Activated T-helper 1 cell treated with anti-CD3 and anti-CD28 coated beads, Interleukin-2, amount 50 U/mL, for 16 hours (primary cell): ENCODE results near the gene CYP2U1.

Experiments used
- DNase-seq, 2 donors: peaks; one replicate each; pipeline ENCODE4 v3.0.0-alpha.2; 2020; ENCODE audit warnings: low read depth in 1 of 2, low spot score in 1 of 2

The CYP2U1 gene

DNA sequence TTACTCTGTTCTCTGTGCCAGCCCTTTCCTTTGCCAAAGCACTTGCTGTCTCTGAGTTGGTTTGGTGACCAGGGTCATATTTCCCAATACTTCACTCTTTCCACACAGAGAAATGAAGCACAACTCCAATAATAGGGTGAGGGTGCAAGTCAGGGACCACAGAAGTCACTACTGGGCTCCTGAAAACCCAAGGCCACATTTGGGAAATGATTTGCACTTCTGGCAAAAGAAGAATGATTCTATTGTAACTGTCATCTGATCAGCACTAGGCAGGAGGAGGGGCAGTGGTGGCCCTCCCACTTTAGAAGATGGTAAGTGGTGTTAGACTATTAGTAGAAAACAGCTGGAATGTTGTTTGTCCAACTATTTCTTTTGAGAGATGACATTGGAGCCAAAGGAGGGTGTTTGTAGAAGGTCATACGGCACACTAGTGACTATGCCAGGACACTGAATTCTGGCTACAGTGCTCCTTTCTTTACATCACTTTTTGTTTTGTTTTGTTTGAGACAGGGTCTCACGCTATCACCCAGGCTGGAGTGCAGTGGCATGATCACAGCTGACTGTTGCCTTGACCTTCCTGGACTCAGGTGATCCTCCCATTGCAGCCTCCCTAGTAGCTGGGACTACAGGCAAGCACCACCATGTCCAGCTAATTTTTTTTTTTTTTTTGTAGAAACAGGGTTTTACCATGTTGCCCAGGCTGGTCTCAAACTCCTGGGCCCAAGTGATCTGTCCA, 47.5 kb downstream of the CYP2U1 start:
- DNase-seq, result no peak

GRCh38 chr4:107987916-107988762, 56.8 kb downstream of the CYP2U1 start:
- no peak for DNase-seq

DNA sequence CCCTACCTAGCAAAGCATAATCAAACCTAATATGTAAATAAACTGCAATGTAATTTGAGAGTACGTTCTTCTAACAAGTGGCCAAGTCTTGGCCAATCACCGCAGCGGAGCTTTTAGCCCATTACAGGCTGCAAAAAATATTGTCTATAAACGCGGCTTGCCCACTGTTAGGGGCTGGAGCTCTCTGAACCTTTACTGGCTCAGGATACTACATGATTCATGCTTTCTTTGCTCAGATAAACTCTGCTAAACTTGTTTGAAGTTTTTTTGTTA, 57.4 kb downstream of the CYP2U1 start:
- no peak for DNase-seq

DNA sequence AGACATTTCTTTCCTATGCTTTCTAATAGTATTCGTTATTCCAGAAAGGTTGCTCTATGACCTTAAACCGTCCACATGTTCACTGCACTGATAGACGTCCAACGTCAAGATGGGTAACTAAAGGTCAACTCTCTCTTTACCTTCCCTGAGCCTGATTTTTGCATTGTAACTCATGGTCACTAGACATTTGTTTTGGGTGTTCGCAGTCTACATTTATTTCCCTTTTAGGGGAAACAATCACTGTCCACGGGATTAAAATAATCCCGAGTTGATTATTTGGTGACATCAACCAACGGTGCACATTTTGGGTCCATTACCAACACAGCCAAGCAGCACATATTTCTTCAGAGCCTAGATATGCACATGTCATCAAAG, 57.8 kb downstream of the CYP2U1 start:
- no peak for DNase-seq

DNA sequence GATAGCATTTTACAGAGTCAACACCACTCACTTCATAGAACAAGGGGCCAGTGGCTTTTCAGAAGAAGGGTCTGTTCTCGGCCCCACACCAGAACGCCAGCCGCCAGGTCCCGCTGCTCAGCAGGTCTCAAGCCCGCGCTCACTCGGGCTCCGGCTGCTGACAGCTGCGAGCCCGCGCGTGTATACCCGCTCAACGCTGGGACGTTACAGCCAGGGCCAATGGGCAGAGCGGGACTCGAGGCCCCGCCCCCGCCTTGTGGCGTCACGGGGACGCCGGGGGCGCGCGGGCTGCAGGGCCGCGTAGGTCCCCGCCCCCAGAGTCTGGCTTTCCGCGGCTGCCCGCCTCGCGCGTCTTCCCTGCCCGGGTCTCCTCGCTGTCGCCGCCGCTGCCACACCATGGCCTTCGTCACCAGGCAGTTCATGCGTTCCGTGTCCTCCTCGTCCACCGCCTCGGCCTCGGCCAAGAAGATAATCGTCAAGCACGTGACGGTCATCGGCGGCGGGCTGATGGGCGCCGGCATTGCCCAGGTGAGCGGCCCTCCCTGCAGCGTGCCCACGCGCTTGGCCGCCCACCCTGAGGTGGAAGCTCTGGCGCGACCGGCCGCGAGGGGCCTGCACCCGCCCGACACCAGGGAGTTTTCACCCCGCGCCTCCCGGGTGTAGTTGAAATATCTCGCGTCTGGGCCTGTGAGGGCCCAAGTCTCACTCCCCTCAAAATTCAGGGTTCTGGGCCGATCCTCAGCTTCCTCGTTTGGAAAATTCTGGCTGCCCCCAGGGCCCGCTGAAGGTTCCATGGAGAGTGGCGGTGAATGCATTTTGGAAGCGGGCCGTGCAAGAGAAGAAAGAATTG, 58.4 kb downstream of the CYP2U1 start, which contains the start of gene HADH:
TSS of gene HADH (plus strand) at position 353 of the 850 bp plus-strand sequence. CDS start at position 397, 44 bp downstream.
- DNase-seq, result peak; percentile 85 to 89

DNA sequence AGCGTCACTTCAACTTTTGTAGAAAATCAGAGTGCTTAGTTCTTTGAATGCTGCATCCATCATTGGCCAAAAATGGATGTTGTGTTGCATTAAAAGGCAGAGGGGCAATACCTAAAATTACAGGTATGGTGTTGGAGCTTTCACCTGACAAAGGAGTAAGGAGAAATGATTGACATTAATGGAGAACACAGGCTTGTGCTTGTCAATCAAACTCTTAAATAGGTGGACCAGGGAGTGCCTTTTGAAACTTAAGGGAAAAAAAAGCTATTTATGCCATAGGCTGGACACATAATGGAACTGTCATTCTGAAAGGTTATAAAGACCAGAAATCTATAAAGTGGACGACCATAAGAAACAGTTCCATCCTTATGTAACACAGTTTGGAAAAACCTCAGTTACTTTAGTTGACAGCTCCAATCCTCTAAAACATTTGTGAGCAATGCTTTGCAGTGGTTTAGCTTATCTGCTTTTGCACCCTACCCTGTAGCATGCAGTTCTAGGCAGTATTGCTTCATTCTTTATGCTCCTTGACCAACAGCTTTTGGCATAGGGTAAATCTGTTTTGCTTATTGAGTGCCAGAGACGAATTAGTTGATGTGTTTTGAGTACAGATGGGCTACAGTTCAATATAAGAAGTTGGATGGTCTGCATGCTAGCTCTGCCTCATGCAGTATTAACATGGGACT, 60.7 kb downstream of the CYP2U1 start:
- DNase-seq, result no peak

- no peak for DNase-seq
These were observed 62.6 kb downstream of the CYP2U1 start for GRCh38 chr4:107993969-107994368.

DNA sequence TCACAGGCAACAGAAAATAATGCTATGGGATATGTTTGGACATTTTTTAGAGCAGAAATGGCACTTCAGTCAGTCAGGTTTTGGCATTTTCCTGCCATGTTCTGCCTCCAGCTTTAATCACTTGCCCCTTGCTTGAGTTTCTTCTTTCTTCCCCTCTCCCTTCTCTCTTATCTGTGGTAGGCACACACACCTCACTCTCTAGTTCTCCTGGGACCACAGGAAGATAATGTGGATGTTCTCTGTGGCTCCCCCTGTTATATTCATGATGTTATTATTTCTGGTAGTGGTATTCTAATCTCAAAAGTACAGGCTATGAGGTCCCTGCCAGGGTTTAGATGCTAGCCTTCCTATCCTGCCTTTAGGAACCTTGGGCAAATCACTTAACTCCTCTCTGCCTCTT, 63.5 kb downstream of the CYP2U1 start:
- no peak for DNase-seq

GRCh38 chr4:107996949-107997788, 65.8 kb downstream of the CYP2U1 start:
- no peak for DNase-seq

DNA sequence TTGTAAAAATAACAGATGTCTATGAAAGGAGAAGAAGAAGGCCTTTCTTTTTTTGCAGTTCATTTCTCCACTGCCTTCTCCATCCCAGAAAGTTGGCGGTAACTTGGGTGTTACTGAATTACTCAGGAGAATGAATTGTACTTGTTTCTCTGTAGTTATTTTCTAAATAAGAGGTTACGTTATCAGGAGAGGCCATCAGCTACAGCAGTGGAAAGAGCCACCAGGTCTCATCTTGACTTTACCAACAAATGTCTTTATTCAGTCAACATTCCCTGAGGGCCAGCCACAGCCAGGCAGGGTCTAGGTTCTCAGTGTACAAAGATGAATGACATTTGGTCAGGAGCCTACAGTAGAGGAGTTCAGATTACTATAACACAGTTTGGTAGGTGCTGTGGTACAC, 66.4 kb downstream of the CYP2U1 start:
- no peak for DNase-seq

DNA sequence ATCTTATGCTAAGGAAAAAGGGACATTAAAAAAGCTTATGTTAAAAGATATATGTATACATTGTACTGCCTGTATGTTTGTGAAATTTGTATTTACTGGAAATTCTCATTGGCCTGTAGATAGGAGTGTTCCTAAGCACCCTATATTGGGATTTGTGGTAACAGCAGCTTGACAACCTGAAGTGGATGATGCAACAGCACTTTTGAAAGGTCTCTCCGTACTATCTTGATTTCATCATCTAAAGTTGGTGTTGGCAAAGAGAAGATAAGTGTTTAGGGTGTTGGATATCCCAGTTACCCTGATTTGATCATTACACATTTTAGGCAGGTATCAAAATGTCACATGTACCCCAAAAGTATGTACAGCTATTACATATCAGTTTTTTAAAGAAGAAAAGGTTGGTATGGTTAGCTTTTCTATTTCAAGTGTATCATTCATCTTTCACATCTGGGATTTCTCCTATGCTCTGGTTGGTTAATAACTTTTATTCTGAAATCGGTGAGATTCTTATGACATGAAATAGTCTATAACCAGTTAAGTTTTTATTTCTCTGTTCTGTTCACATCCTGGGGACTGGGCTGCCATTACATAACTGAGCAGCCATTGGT, 68.7 kb downstream of the CYP2U1 start:
- DNase-seq, result no peak

GRCh38 chr4:108001540-108002135, 70.3 kb downstream of the CYP2U1 start:
- DNase-seq, result no peak
